ENCODE data around the gene PRSS56.

The PRSS56 gene

DNA sequence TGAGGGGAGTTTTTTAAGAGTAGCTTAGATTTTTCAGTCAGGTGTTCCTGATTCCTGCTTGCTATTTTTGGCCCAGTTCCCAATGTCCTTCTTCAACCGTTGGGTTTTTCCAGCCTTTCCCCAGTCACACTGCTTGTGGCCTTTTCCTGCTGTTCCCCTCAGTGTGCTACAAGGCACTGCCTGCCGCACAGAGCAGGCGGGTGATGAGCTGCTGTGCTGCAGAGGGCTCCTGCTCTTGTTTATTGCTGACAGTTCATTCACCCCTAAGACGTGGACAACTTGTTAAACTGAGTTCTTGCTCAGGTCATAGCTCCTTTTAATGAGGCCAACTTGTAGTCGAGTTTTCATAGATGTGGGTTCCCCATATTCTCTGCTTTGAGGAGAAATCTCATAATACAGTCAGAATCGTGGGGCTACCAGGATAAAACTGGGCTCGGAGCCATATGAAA is 50.9 kb downstream of the PRSS56 start:
- DNase-seq (no peak), ATAC-seq (no peak)
- Mint-ChIP-seq H3K36me3 (ENCODE audit: low read depth) (peaks cover 46% of the 10 kb centered on the region), H3K27ac (no peak overlapping the region), H3K4me3 (no peak overlapping the region), H3K9me3 (no peaks in the 10 kb centered on the region), H3K4me1 (no peaks in the 10 kb centered on the region), H3K27me3 (no peaks in the 10 kb centered on the region)

DNA sequence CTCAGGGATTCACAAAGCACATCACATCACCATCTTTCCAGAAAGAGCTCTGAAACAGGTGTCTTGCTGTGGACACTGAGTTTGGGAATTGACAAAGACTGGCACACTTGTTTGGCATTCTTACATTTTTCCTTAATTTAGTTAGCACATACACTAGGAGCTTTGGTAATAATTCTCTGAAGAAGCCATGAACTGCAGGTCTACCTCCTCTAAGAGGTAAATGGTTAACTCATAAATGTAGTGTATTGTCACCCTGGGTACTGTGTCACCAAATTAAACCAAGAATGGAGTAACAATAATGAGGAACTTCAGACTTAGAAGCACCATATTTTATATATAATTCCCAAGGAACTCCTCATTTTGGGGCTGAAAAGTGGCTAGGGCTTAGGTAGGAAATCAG is 52.9 kb downstream of the PRSS56 start:
- Mint-ChIP-seq H3K9me3 (no peaks in the 10 kb centered on the region), H3K4me1 (peaks cover 1% of the 10 kb centered on the region), H3K36me3 (ENCODE audit: low read depth) (peaks cover 37% of the 10 kb centered on the region), H3K4me3 (no peak overlapping the region), H3K27ac (no peak overlapping the region), H3K27me3 (no peaks in the 10 kb centered on the region)
- ATAC-seq: no peak
- DNase-seq: no peak

DNA sequence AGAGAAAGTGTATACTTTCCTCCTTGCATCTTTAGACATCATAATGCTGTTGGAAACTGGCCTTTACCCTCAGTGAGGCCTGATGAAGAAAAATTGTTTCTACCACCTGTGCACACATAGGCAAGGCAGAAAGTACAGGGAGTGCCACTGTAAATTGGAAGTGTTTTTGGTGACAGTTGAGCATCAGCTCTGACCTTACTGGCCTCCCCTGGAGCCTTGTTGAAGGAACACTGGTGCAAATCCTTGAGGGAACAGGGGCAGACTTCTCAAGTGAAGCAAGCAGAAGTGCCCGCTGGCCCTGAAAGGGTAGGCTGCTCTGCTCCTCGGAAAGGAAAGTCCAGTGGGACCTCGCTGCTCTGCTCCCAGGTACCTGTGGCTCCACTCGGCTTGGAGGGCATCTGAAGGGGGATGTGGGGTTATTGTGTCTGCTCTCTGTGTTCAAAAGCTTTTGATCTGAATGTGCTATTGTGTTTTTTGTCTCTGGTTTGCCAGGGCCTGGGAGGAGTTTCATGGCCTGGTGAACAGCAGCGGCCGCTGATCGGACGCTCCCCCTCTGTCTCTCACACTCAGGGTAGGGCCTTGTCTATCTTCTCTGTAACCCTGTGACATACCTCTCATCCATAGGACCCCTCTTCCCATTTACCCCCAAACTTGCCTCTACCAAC is 53.7 kb downstream of the PRSS56 start:
- Mint-ChIP-seq H3K27me3 (no peaks in the 10 kb centered on the region), H3K36me3 (ENCODE audit: low read depth) (peaks cover 31% of the 10 kb centered on the region), H3K4me1 (peaks cover 1% of the 10 kb centered on the region), H3K9me3 (no peaks in the 10 kb centered on the region), H3K27ac (no peak overlapping the region), H3K4me3 (no peak overlapping the region)
- no peak for DNase-seq
- no peak for ATAC-seq

GRCh38 chr2:232574674-232575403 is 54.7 kb downstream of the PRSS56 start:
- Mint-ChIP-seq H3K36me3 (ENCODE audit: low read depth) (peaks cover 24% of the 10 kb centered on the region), H3K9me3 (no peaks in the 10 kb centered on the region), H3K27me3 (no peaks in the 10 kb centered on the region), H3K27ac (no peak overlapping the region), H3K4me1 (peaks cover 1% of the 10 kb centered on the region), H3K4me3 (no peak overlapping the region)
- ATAC-seq (no peak), DNase-seq (no peak)

Measured in activated naive CD8-positive, alpha-beta T cell treated with anti-CD3 and anti-CD28 coated beads, Interleukin-2, amount 50 U/mL, for 24 hours (primary cell).